ENCODE measurements around the gene AMOTL1.

- TF ChIP-seq POLR2A (IDR thresholded peaks at IDR 0.05): no peak
- TF ChIP-seq CTCF (IDR thresholded peaks at IDR 0.05): no peak
Observed at GRCh38 chr11:94793822-94794221, 25.7 kb downstream of the AMOTL1 start.

All from adrenal gland (tissue), 5 donors.